H1 (cell line): ENCODE results near the gene TMEM223. TPM values are rescaled to one million over a fixed set of nuclear protein-coding genes. Genes with fewer than 3 reads are reported as not detected.

Experiments used
- CTCF ChIA-PET: fragments of 300-600 bp; sonication (Branson Sonifier 250); formaldehyde crosslinking; loops from one replicate; lab custom pipeline; 2021; ENCODE audit not compliant: partially characterized antibody; lab: Charles Lee
- POLR2A ChIA-PET: fragments of 300-600 bp; sonication (Branson Sonifier 250); formaldehyde crosslinking; loops from one replicate; lab custom pipeline; 2021; ENCODE audit warnings: inconsistent platforms; ENCODE audit not compliant: partially characterized antibody; lab: Charles Lee
- DNase-seq, 2 experiments: peaks; one replicate each; pipeline versions ENCODE4 v3.0.0 to v3.0.0-alpha.2; 2010 to 2022; ENCODE audit warnings: low spot score in 2 of 2, low read depth in 1 of 2, mixed read lengths in 1 of 2
- FAIRE-seq: peaks from 2 replicates; lab custom pipeline; 2011; peaks lifted over from hg19 to GRCh38; lab: Jason Lieb, UNC
- H2AFZ ChIP-seq: 2 replicates; pipeline ENCODE4 v1.8.1; 2012; ENCODE audit warnings: low read length, inconsistent platforms
- H2AK5ac ChIP-seq: 2 replicates; pipeline ENCODE4 v1.6.1; 2013; ENCODE audit warnings: low read depth, low read length
- H2BK120ac ChIP-seq: replicated peaks from 2 replicates; pipeline ENCODE3; 2013; ENCODE audit warnings: low read depth, low read length, inconsistent platforms
- H2BK12ac ChIP-seq: 2 replicates; pipeline ENCODE4 v1.6.1; 2013; ENCODE audit warnings: low read depth, low read length
- H2BK15ac ChIP-seq: 2 replicates; pipeline ENCODE4 v1.6.1; 2013; ENCODE audit warnings: low read length
- H2BK20ac ChIP-seq: 2 replicates; pipeline ENCODE4 v1.6.1; 2013; ENCODE audit warnings: low read length
- H2BK5ac ChIP-seq: 2 replicates; pipeline ENCODE4 v1.6.1; 2013; ENCODE audit warnings: low read depth, low read length
- H3K14ac ChIP-seq: 2 replicates; pipeline ENCODE4 v1.6.1; 2013; ENCODE audit warnings: inconsistent platforms; ENCODE audit not compliant: insufficient read length
- H3K18ac ChIP-seq: 2 replicates; pipeline ENCODE4 v1.6.1; 2013; ENCODE audit warnings: low read length; ENCODE audit errors: extremely low read depth
- H3K23ac ChIP-seq: 2 replicates; pipeline ENCODE4 v1.6.1; 2013; ENCODE audit warnings: inconsistent platforms; ENCODE audit not compliant: insufficient read length
- H3K23me2 ChIP-seq: 2 replicates; pipeline ENCODE4 v1.6.1; 2013; ENCODE audit warnings: low read depth, low read length
- H3K27ac ChIP-seq: 2 replicates; pipeline ENCODE4 v1.6.1; 2011; ENCODE audit warnings: low read depth, low read length, inconsistent platforms
- H3K27me3 ChIP-seq, 4 experiments: replicated peaks in 1 of 4; 1 replicate in 1 of 4; 2 replicates in 3 of 4; pipeline versions ENCODE4 v1.6.1 to v1.8.1; 2011 to 2013; ENCODE audit warnings: low read length in 3 of 4, mild to moderate bottlenecking in 3 of 4, inconsistent platforms in 2 of 4, mixed read lengths in 2 of 4, moderate library complexity in 1 of 4; ENCODE audit not compliant: control insufficient read depth in 3 of 4, insufficient read depth in 3 of 4; ENCODE audit errors: extremely low read depth in 1 of 4
- H3K36me3 ChIP-seq, 4 experiments: 2 replicates each; pipeline versions ENCODE4 v1.6.1 to v1.8.1; 2011 to 2013; ENCODE audit warnings: mild to moderate bottlenecking in 4 of 4, low read length in 3 of 4, moderate library complexity in 2 of 4, control low read depth in 1 of 4, inconsistent platforms in 1 of 4; ENCODE audit not compliant: insufficient read depth in 4 of 4, control insufficient read depth in 2 of 4
- H3K4ac ChIP-seq: replicated peaks from 2 replicates; pipeline ENCODE3; 2013; ENCODE audit warnings: low read length, low read depth, mixed read lengths, inconsistent platforms; ENCODE audit not compliant: insufficient read length
- H3K4me1 ChIP-seq, 4 experiments: replicated peaks in 1 of 4; 1 replicate in 1 of 4; 2 replicates in 3 of 4; pipeline versions ENCODE4 v1.6.1 to v1.8.1; 2011 to 2013; ENCODE audit warnings: low read length in 3 of 4, inconsistent platforms in 2 of 4, mixed read lengths in 1 of 4; ENCODE audit not compliant: insufficient read depth in 4 of 4, control insufficient read depth in 3 of 4
- H3K4me2 ChIP-seq, 2 experiments: 2 replicates each; pipeline versions ENCODE4 v1.6.1 to v1.8.1; 2011 to 2013; ENCODE audit warnings: low read depth in 2 of 2, low read length in 2 of 2, control low read depth in 1 of 2, inconsistent platforms in 1 of 2, mild to moderate bottlenecking in 1 of 2; ENCODE audit not compliant: insufficient read depth in 1 of 2
- H3K4me3 ChIP-seq, 4 experiments: fragments of 200-600, 300-600 bp in 1 of 4; sonication (generic), shearing (Covaris generic), sonication (Bioruptor Twin) in 1 of 4; 2 replicates each; pipeline versions ENCODE4 v1.5.1 to v1.8.1; 2011 to 2016; ENCODE audit warnings: low read length in 4 of 4, low read depth in 3 of 4, control low read depth in 2 of 4, inconsistent platforms in 2 of 4, mild to moderate bottlenecking in 2 of 4, mixed read lengths in 1 of 4, moderate library complexity in 1 of 4; ENCODE audit not compliant: insufficient read depth in 2 of 4; ENCODE audit errors: extremely low read depth in 1 of 4
- H3K56ac ChIP-seq: replicated peaks from 2 replicates; pipeline ENCODE3; 2013; ENCODE audit warnings: low read depth, mild to moderate bottlenecking, mixed read lengths, low read length, inconsistent platforms; ENCODE audit not compliant: insufficient read length
- H3K79me1 ChIP-seq: 2 replicates; pipeline ENCODE4 v1.6.1; 2013; ENCODE audit warnings: low read depth, low read length, control low read depth
- H3K79me2 ChIP-seq, 2 experiments: 2 replicates each; pipeline versions ENCODE4 v1.6.1 to v1.8.1; 2012 to 2013; ENCODE audit warnings: low read length in 2 of 2, mild to moderate bottlenecking in 2 of 2, inconsistent platforms in 1 of 2; ENCODE audit not compliant: insufficient read depth in 2 of 2, control insufficient read depth in 1 of 2
- H3K9ac ChIP-seq, 4 experiments: replicated peaks in 1 of 4; 1 replicate in 1 of 4; 2 replicates in 3 of 4; pipeline versions ENCODE4 v1.6.1 to v1.8.1; 2011 to 2013; ENCODE audit warnings: low read depth in 3 of 4, low read length in 3 of 4, control low read depth in 2 of 4, mild to moderate bottlenecking in 2 of 4, moderate library complexity in 2 of 4, inconsistent platforms in 1 of 4; ENCODE audit errors: extremely low read depth in 1 of 4
- H3K9me3 ChIP-seq, 2 experiments: 2 replicates each; pipeline versions ENCODE4 v1.6.1 to v1.8.1; 2012 to 2013; ENCODE audit warnings: mild to moderate bottlenecking in 2 of 2, moderate library complexity in 2 of 2, control low read depth in 1 of 2, inconsistent platforms in 1 of 2, low read depth in 1 of 2, low read length in 1 of 2, mixed read lengths in 1 of 2; ENCODE audit not compliant: insufficient read depth in 2 of 2
- H4K20me1 ChIP-seq, 2 experiments: replicated peaks in 1 of 2; 2 replicates each; pipeline versions ENCODE3 to v1.8.1; 2011 to 2013; ENCODE audit warnings: inconsistent platforms in 2 of 2, low read length in 2 of 2, mild to moderate bottlenecking in 1 of 2; ENCODE audit not compliant: insufficient read depth in 2 of 2, control insufficient read depth in 1 of 2
- H4K5ac ChIP-seq: 2 replicates; pipeline ENCODE4 v1.6.1; 2013; ENCODE audit warnings: low read length, low read depth, mixed read lengths, inconsistent platforms; ENCODE audit not compliant: insufficient read length
- H4K8ac ChIP-seq: 2 replicates; pipeline ENCODE4 v1.8.0; 2013; ENCODE audit warnings: mild to moderate bottlenecking, moderate library complexity, low read length, inconsistent platforms; ENCODE audit not compliant: insufficient read depth; ENCODE audit errors: extremely low read depth
- H4K91ac ChIP-seq: replicated peaks from 2 replicates; pipeline ENCODE3; 2013; ENCODE audit warnings: low read length, mixed read lengths, inconsistent platforms; ENCODE audit not compliant: insufficient read length
- BRCA1 ChIP-seq: IDR thresholded peaks from 2 replicates; pipeline ENCODE4 v1.6.1; 2012; ENCODE audit warnings: low read depth, low read length, improper control_type of control experiment
- WGBS, 2 experiments: shearing (Covaris generic) in 1 of 2; methylation state at CpG; one replicate each; pipeline versions ENCODE4 v1.1.6 to v1.1.7; 2013 to 2015; ENCODE audit warnings: low lambda C conversion rate in 2 of 2, mixed read lengths in 2 of 2, inconsistent platforms in 1 of 2, low coverage in 1 of 2, missing lambda C conversion rate in 1 of 2; ENCODE audit not compliant: insufficient replicate concordance in 2 of 2, insufficient coverage in 1 of 2, insufficient read length in 1 of 2; ENCODE audit errors: extremely low coverage in 1 of 2, missing lambda C conversion rate in 1 of 2; 5-methylcytosine and 5-hydroxymethylcytosine counted together
- polyA plus RNA-seq, 7 experiments: library from polyadenylated mRNA; depleted of rRNA in 3 of 7; stranded (reverse) in 5 of 7; unstranded in 2 of 7; fragments of >200 nt in 5 of 7; fragments of 200-250 nt in 2 of 7; gene quantifications; 1 replicate in 5 of 7; 2 replicates in 1 of 7; 4 replicates in 1 of 7; pipeline versions ENCODE4 v1.2.1 to v1.2.3, GENCODE V29; 2011 to 2013; ENCODE audit warnings: missing spikeins in 2 of 7, mixed read lengths in 2 of 7
- total RNA-seq: library from RNA; stranded (reverse); fragmentation: NEBNext Ultra II Directional; extraction: Animal tissue kit (Norgen Biotek cat#: 25700); gene quantifications from 2 replicates; pipeline ENCODE4 v1.2.1, GENCODE V29; 2021

TMEM223 gene
- total and polyA plus RNA-seq, 2 of the 8 experiments (the other 6 are each of a cell fraction or from before 2014, with no cell fraction given), result 22.9 to 64.1 TPM

DNA sequence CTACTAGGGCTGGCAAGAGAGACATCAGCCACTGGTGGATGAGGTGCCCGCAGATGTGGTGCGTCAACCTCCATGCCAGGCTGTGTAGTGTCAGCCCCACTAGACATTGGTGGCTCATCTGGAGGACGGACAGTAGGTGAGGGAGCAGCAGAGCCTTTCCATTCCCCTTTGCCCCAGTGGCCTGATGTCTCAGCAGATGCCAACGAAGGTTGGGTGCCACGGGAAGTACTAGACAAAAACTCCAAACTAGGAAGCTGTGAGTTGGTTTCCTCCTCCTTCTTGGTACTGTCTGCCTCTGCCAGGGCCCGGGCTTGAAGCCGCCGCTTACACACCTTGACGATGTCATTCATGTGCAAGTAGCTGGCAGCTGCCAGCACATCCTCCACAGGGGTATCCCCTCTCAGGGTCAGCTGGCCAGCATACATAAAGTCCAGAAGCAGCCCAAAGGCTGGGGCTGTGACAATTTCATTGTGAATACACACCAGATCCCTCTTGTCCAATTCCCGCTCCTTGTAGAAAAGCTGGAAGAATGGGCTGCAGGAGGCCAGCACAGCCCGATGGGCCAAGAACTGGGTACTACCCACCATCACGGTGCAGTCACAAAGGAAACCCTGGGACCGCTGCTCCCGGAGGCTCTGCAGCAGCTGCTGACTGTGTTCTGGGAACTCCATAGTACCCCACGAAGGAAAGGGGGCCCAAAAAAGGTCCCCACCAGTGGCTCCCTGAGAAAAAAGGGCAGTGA is 38.6 kb downstream of the TMEM223 start:
- 92% methylated on average over 15 of the region's 15 CpGs; no CpG with 5 or more reads in 1 of the 2 experiments for WGBS, 2 experiments
- Histone ChIP-seq H4K20me1 (peaks cover 14 to 22% of the 10 kb centered on the region in 2 experiments), H3K36me3 (peaks cover 14 to 34% (median 19%) of the 10 kb centered on the region in 4 experiments), H3K4me2 (peak overlapping the region; percentile 63 to 82), H3K27ac (peak overlapping the region; percentile 0; the same call in 1 of the 2 replicates), H3K4ac (no peak overlapping the region), H3K79me2 (peaks cover 10 to 57% of the 10 kb centered on the region in 2 experiments), H4K91ac (no peak overlapping the region), H3K18ac (no peak overlapping the region), H2BK12ac (no peak overlapping the region; the same call in 1 of the 2 replicates), H2BK5ac (peak overlapping the region; percentile 96; the same call in 1 of the 2 replicates), H4K8ac (no peak overlapping the region), H3K4me1 (peaks cover 4 to 7% (median 4%) of the 10 kb centered on the region in 4 experiments), H3K23me2 (no peaks in the 10 kb centered on the region; the same call in 1 of the 2 replicates), H3K79me1 (peaks cover 16% of the 10 kb centered on the region), H2AK5ac (no peak overlapping the region), H3K14ac (no peak overlapping the region), H4K5ac (no peak overlapping the region), H2AFZ (no peak overlapping the region), H3K9ac (peak overlapping the region in 2 of 4 experiments; percentile 18 to 29; a peak in 2 of 7 replicates), H3K27me3 (no peaks in the 10 kb centered on the region), H3K56ac (no peak overlapping the region), H3K23ac (no peak overlapping the region), H2BK120ac (no peak overlapping the region), H2BK20ac (no peak overlapping the region), H3K9me3 (no peaks in the 10 kb centered on the region), H2BK15ac (no peak overlapping the region), H3K4me3 (peak overlapping the region; percentile 74 to 89 (median 82); a peak in 6 of 8 replicates)
- ChIA-PET POLR2A (interaction anchor here (0.9 to 16.9 kb wide), 28 partner anchors 8 to 179 kb away, joined by 3 to 192 read pairs (median 8); partner anchors contain the start of genes BSCL2, C11orf98, CSKMT and EEF1G), CTCF (interaction anchor here (0.6 to 5.4 kb wide), 14 partner anchors 9 to 159 kb away, joined by 3 to 48 read pairs (median 4); partner anchors contain the start of genes HNRNPUL2, POLR2G, TAF6L and TMEM179B)
- FAIRE-seq (no peak), DNase-seq (no peak)
- TF ChIP-seq BRCA1, result no peak
